HepG2 (cell line): Measurements from ENCODE around the gene EDC3. TPM values are rescaled to one million over a fixed set of nuclear protein-coding genes. Genes with fewer than 3 reads are reported as not detected.

Experiments used
- ARID5B ChIP-seq: IDR thresholded peaks from 2 replicates; pipeline ENCODE4 v1.4.0; 2020; ENCODE audit warnings: mild to moderate bottlenecking, missing genetic modification reagents
- ASH2L ChIP-seq: fragments of 300-600, 200-600 bp; sonication (generic); IDR thresholded peaks from 2 replicates; pipeline ENCODE4 v1.7.0; 2017; ENCODE audit warnings: low read depth, mild to moderate bottlenecking, moderate library complexity, mixed read lengths, low read length; ENCODE audit not compliant: insufficient read length
- HIVEP1 ChIP-seq: sonication (generic); formaldehyde crosslinking; IDR thresholded peaks from 2 replicates; pipeline ENCODE4 v1.4.0; 2020; ENCODE audit warnings: mild to moderate bottlenecking, missing genetic modification reagents
- PHF5A ChIP-seq: IDR thresholded peaks from one replicate; pipeline ENCODE4 v1.6.1; 2018; ENCODE audit warnings: low read depth, missing genetic modification reagents; ENCODE audit not compliant: unreplicated experiment
- SUZ12 ChIP-seq: fragments of 150-350 bp; IDR thresholded peaks from 2 replicates; pipeline ENCODE4 v1.6.1; 2014; ENCODE audit warnings: low read depth, low read length
- ZBTB20 ChIP-seq: sonication (generic); formaldehyde crosslinking; IDR thresholded peaks from 2 replicates; pipeline ENCODE4 v1.8.1; 2023; ENCODE audit warnings: missing genetic modification reagents, low read depth, mild to moderate bottlenecking, borderline replicate concordance
- ZBTB40 ChIP-seq, 2 experiments: fragments of 450-650 bp in 1 of 2; sonication (generic) in 1 of 2; formaldehyde crosslinking in 1 of 2; IDR thresholded peaks; 2 replicates each; pipeline versions ENCODE4 v1.6.1 to v1.8.0; 2016 to 2022; ENCODE audit warnings: antibody characterized with exemption in 1 of 2, mild to moderate bottlenecking in 1 of 2, missing genetic modification reagents in 1 of 2
- ZGPAT ChIP-seq: IDR thresholded peaks from 2 replicates; pipeline ENCODE4 v1.6.1; 2016; ENCODE audit warnings: mild to moderate bottlenecking
- ZNF263 ChIP-seq: sonication (generic); formaldehyde crosslinking; IDR thresholded peaks from 2 replicates; pipeline ENCODE4 v1.4.0; 2020; ENCODE audit warnings: missing genetic modification reagents
- ZNF337 ChIP-seq: sonication (generic); formaldehyde crosslinking; IDR thresholded peaks from 2 replicates; pipeline ENCODE4 v1.5.1; 2020; ENCODE audit warnings: missing genetic modification reagents, low read depth, mild to moderate bottlenecking, borderline replicate concordance
- ZNF772 ChIP-seq: sonication (generic); formaldehyde crosslinking; IDR thresholded peaks from 2 replicates; pipeline ENCODE4 v1.5.0; 2020; ENCODE audit warnings: mild to moderate bottlenecking, missing genetic modification reagents
- ZSCAN21 ChIP-seq: sonication (generic); formaldehyde crosslinking; IDR thresholded peaks from 2 replicates; pipeline ENCODE4 v1.8.0; 2022; ENCODE audit warnings: mild to moderate bottlenecking, missing genetic modification reagents, moderate library complexity, borderline replicate concordance
- polyA plus RNA-seq, 8 experiments: library from polyadenylated mRNA; depleted of rRNA in 3 of 8; stranded (reverse) in 7 of 8; unstranded in 1 of 8; fragments of >200 nt; fragmentation: Illumina TruSeq in 4 of 8; extraction: Trizol in 4 of 8; gene quantifications; 2 replicates each; pipeline versions ENCODE4 v1.2.1 to v1.2.3, GENCODE V29; 2011 to 2016; ENCODE audit warnings: low read depth in 4 of 8, missing spikeins in 1 of 8, mixed read lengths in 1 of 8; ENCODE audit not compliant: insufficient read depth in 1 of 8
- total RNA-seq, 5 experiments: library from RNA; depleted of rRNA; stranded (reverse); fragments of >200 nt; fragmentation: Illumina TruSeq; extraction: Trizol; gene quantifications; 2 replicates each; pipeline ENCODE4 v1.2.3, GENCODE V29; 2016; ENCODE audit warnings: low read depth in 1 of 5

EDC3 gene
- total and polyA plus RNA-seq, 2 of the 13 experiments (the other 11 are each of a cell fraction or from before 2014, with no cell fraction given), result 17.4 to 32.0 TPM

GRCh38 chr15:74730619-74731316 is 34.9 kb upstream of the EDC3 start (continued):
- TF ChIP-seq ZNF772 (CRISPR knock-in tag), result peak; percentile 31; the same call in 1 of the 2 replicates
- TF ChIP-seq ZBTB40 (IDR thresholded peaks at IDR 0.05), result no peak
- peak; percentile 22; the same call in 1 of the 2 replicates for TF ChIP-seq ZBTB40 (CRISPR knock-in tag; IDR thresholded peaks at IDR 0.05)
- TF ChIP-seq ASH2L, result peak; percentile 23
- TF ChIP-seq ZBTB20, result peak; percentile 76; the same call in 1 of the 2 replicates
- TF ChIP-seq ZNF263 (CRISPR knock-in tag), result peak; percentile 67
- peak; percentile 81 for TF ChIP-seq ZGPAT (CRISPR knock-in tag)
- no peak for TF ChIP-seq ZNF337 (CRISPR knock-in tag)
- TF ChIP-seq HIVEP1, result peak; percentile 92
- no peak for TF ChIP-seq ZSCAN21 (CRISPR knock-in tag)
- peak; percentile 93 for TF ChIP-seq ARID5B (CRISPR knock-in tag)
- TF ChIP-seq SUZ12, result no peak
- no peak for TF ChIP-seq PHF5A (CRISPR knock-in tag)
